HTR-8/SVneo (cell line): ENCODE data around the gene HES3.
"Not testable (repeated sequence)": the region's sequence is repeated elsewhere in the genome, so short reads cannot be mapped to it uniquely, and the experiment has no call there.

Experiments
- DNase-seq: peaks from one replicate; pipeline ENCODE4 v3.0.0; 2011; ENCODE audit warnings: low spot score, mixed read lengths; ENCODE audit not compliant: insufficient read length
- FAIRE-seq: peaks from 2 replicates; lab custom pipeline; 2011; peaks lifted over from hg19 to GRCh38; lab: Jason Lieb, UNC

HES3 gene

GRCh38 chr1:6218375-6219164 lies 25.4 kb upstream of the HES3 start:
- FAIRE-seq (no peak), DNase-seq (no peak)

- not testable (repeated sequence) for FAIRE-seq, DNase-seq
Measured at GRCh38 chr1:6219641-6220040, 24.3 kb upstream of the HES3 start.

GRCh38 chr1:6220236-6220635 lies 23.7 kb upstream of the HES3 start:
- no peak for DNase-seq
- no peak for FAIRE-seq

- DNase-seq = no peak
- FAIRE-seq = no peak
Measured at GRCh38 chr1:6221210-6221784, 22.7 kb upstream of the HES3 start.

GRCh38 chr1:6222636-6223035 lies 21.3 kb upstream of the HES3 start:
- no peak for FAIRE-seq
- no peak for DNase-seq

GRCh38 chr1:6223617-6224016 lies 20.4 kb upstream of the HES3 start:
- FAIRE-seq = no peak
- DNase-seq = no peak

- FAIRE-seq (no peak), DNase-seq (peak; percentile 27)
Measured at GRCh38 chr1:6224718-6225117, 19.3 kb upstream of the HES3 start.

- DNase-seq (no peak), FAIRE-seq (no peak)
Measured at GRCh38 chr1:6225651-6226050, 18.3 kb upstream of the HES3 start.

- FAIRE-seq = no peak
- DNase-seq = no peak
Measured at GRCh38 chr1:6233376-6233775, 10.6 kb upstream of the HES3 start.

- FAIRE-seq (no peak), DNase-seq (peak; percentile 27)
Measured at GRCh38 chr1:6234502-6235295, 9.3 kb upstream of the HES3 start.

- FAIRE-seq = no peak
Measured at GRCh38 chr1:6235296-6235677, 8.7 kb upstream of the HES3 start.

GRCh38 chr1:6237093-6237492 lies 6.9 kb upstream of the HES3 start:
- FAIRE-seq (no peak), DNase-seq (no peak)

More at GRCh38 chr1:6235296-6235677, 8.7 kb upstream of the HES3 start:
- no peak for DNase-seq

GRCh38 chr1:6239213-6239752 lies 4.7 kb upstream of the HES3 start:
- no peak for FAIRE-seq
- DNase-seq = no peak

- FAIRE-seq (no peak), DNase-seq (no peak)
Measured at GRCh38 chr1:6239950-6240768, 3.8 kb upstream of the HES3 start.

GRCh38 chr1:6241107-6241886 lies 2.7 kb upstream of the HES3 start:
- DNase-seq (no peak), FAIRE-seq (no peak)

- DNase-seq = no peak
- no peak for FAIRE-seq
Measured at GRCh38 chr1:6241887-6242740, 1.9 kb upstream of the HES3 start.

GRCh38 chr1:6243053-6243834 lies 735 bp upstream of the HES3 start:
- DNase-seq (no peak), FAIRE-seq (no peak)
